Mesenchymal stem cell (in vitro differentiated cells and primary cell): ENCODE measurements around the gene CAMKMT.
A peak's percentile ranks its signal among the peaks of the same experiment; 100 is the strongest.

Experiments
- DNase-seq: peaks from one replicate; pipeline ENCODE4 v3.0.0-alpha.2; 2013
- H2AFZ ChIP-seq: one replicate; pipeline ENCODE4 v1.6.1; 2013; ENCODE audit warnings: low read depth, mild to moderate bottlenecking, control low read depth, inconsistent platforms, low read length, moderate library complexity
- H2AK5ac ChIP-seq: 2 replicates; pipeline ENCODE4 v1.6.1; 2013; ENCODE audit warnings: low read length, moderate library complexity, mild to moderate bottlenecking, inconsistent platforms; ENCODE audit not compliant: severe bottlenecking
- H2BK120ac ChIP-seq: one replicate; pipeline ENCODE4 v1.6.1; 2013; ENCODE audit warnings: low read depth, mild to moderate bottlenecking, inconsistent platforms, low read length, moderate library complexity
- H2BK12ac ChIP-seq, 2 experiments: one replicate each; pipeline ENCODE4 v1.6.1; 2013; ENCODE audit warnings: inconsistent platforms in 2 of 2, low read length in 2 of 2, mild to moderate bottlenecking in 2 of 2, moderate library complexity in 2 of 2, control low read depth in 1 of 2
- H2BK15ac ChIP-seq: one replicate; pipeline ENCODE4 v1.6.1; 2013; ENCODE audit warnings: mild to moderate bottlenecking, low read depth, inconsistent platforms; ENCODE audit not compliant: poor library complexity, severe bottlenecking
- H2BK5ac ChIP-seq: 2 replicates; pipeline ENCODE4 v1.6.1; 2013; ENCODE audit warnings: low read depth, mild to moderate bottlenecking, low read length, control low read depth, inconsistent platforms; ENCODE audit not compliant: poor library complexity, severe bottlenecking
- H3K14ac ChIP-seq, 2 experiments: one replicate each; pipeline ENCODE4 v1.6.1; 2013; ENCODE audit warnings: inconsistent platforms in 2 of 2, low read length in 2 of 2, control low read depth in 1 of 2, mild to moderate bottlenecking in 1 of 2, moderate library complexity in 1 of 2
- H3K18ac ChIP-seq, 2 experiments: one replicate each; pipeline ENCODE4 v1.6.1; 2013; ENCODE audit warnings: inconsistent platforms in 2 of 2, low read length in 2 of 2, control low read depth in 1 of 2, low read depth in 1 of 2, mild to moderate bottlenecking in 1 of 2
- H3K23ac ChIP-seq, 2 experiments: one replicate each; pipeline ENCODE4 v1.6.1; 2013; ENCODE audit warnings: inconsistent platforms in 2 of 2, low read length in 2 of 2, mild to moderate bottlenecking in 2 of 2, moderate library complexity in 2 of 2, control low read depth in 1 of 2
- H3K27ac ChIP-seq: 2 replicates; pipeline ENCODE4 v1.5.1; 2013; ENCODE audit warnings: mild to moderate bottlenecking, moderate library complexity, low read length, control low read depth, inconsistent platforms; ENCODE audit not compliant: poor library complexity, severe bottlenecking
- H3K27me3 ChIP-seq, 2 experiments: 2 replicates each; pipeline versions ENCODE4 v1.6.1 to v1.7.0; 2013; ENCODE audit warnings: low read length in 2 of 2, mild to moderate bottlenecking in 2 of 2, moderate library complexity in 2 of 2, control low read depth in 1 of 2, inconsistent platforms in 1 of 2; ENCODE audit not compliant: control insufficient read depth in 1 of 2, insufficient read depth in 1 of 2
- H3K36me3 ChIP-seq, 2 experiments: 2 replicates each; pipeline versions ENCODE4 v1.6.1 to v1.7.0; 2013; ENCODE audit warnings: low read length in 2 of 2, control low read depth in 1 of 2, inconsistent platforms in 1 of 2, low read depth in 1 of 2, mild to moderate bottlenecking in 1 of 2; ENCODE audit not compliant: insufficient read depth in 2 of 2, control insufficient read depth in 1 of 2
- H3K4ac ChIP-seq, 2 experiments: one replicate each; pipeline ENCODE4 v1.6.1; 2013; ENCODE audit warnings: inconsistent platforms in 2 of 2, low read length in 2 of 2, mild to moderate bottlenecking in 2 of 2, moderate library complexity in 2 of 2, control low read depth in 1 of 2, low read depth in 1 of 2
- H3K4me1 ChIP-seq: 2 replicates; pipeline ENCODE4 v1.6.1; 2013; ENCODE audit warnings: low read depth, low read length, control low read depth; ENCODE audit not compliant: control insufficient read depth, insufficient read depth
- H3K4me2 ChIP-seq: 2 replicates; pipeline ENCODE4 v1.6.1; 2013; ENCODE audit warnings: low read length, mild to moderate bottlenecking, inconsistent platforms; ENCODE audit not compliant: poor library complexity, severe bottlenecking
- H3K4me3 ChIP-seq, 2 experiments: 2 replicates each; pipeline versions ENCODE4 v1.5.1 to v1.7.0; 2013; ENCODE audit warnings: low read length in 2 of 2, mild to moderate bottlenecking in 2 of 2, control low read depth in 1 of 2, low read depth in 1 of 2; ENCODE audit not compliant: insufficient read depth in 1 of 2
- H3K79me1 ChIP-seq: replicated peaks from 2 replicates; pipeline ENCODE4 v1.6.1; 2013; ENCODE audit warnings: mild to moderate bottlenecking, control low read depth, low read length, inconsistent platforms; ENCODE audit not compliant: poor library complexity, severe bottlenecking
- H3K9ac ChIP-seq: 2 replicates; pipeline ENCODE4 v1.7.0; 2013; ENCODE audit warnings: mild to moderate bottlenecking, low read length, moderate library complexity
- H3K9me3 ChIP-seq: 2 replicates; pipeline ENCODE4 v1.7.0; 2013; ENCODE audit warnings: mild to moderate bottlenecking, low read length; ENCODE audit not compliant: control insufficient read depth
- H4K8ac ChIP-seq: one replicate; pipeline ENCODE4 v1.6.1; 2013; ENCODE audit warnings: inconsistent platforms, mild to moderate bottlenecking, low read length, moderate library complexity
- H4K91ac ChIP-seq: one replicate; pipeline ENCODE4 v1.6.1; 2013; ENCODE audit warnings: mild to moderate bottlenecking, low read length, inconsistent platforms
- WGBS: methylation state at CpG from one replicate; pipeline ENCODE4 v1.1.7; 2013; ENCODE audit warnings: mixed read lengths; 5-methylcytosine and 5-hydroxymethylcytosine counted together

CAMKMT gene

DNA sequence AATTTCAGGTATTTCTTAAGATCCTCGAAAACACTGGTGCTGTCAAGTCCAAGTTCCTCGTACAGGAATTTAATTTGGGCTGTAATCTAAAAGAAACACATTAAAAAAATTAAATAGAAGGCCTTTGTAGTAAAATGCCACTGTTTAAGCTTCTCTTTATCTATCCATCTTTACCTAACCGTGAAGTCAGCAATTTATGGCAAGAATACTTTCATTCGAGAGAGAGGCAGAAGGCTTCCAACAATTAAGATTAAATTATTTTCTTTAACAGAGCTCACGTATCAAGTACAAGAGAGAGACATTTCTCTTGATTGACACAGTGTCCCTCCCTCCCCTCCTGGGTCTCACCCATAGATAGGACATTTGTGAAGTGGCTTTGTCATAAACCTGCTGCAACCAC, 40.4 kb upstream of the CAMKMT start:
- H2BK120ac ChIP-seq, result no peak overlapping the region
- peaks cover 9 to 86% of the 10 kb centered on the region in 2 experiments for H3K36me3 ChIP-seq
- no peak overlapping the region for H3K14ac ChIP-seq
- H2BK15ac ChIP-seq, result no peak overlapping the region
- no peak overlapping the region for H3K27ac ChIP-seq
- WGBS, result 98% methylated on average over 4 of the region's 5 CpGs
- no peak overlapping the region for H2AFZ ChIP-seq
- DNase-seq, result no peak
- peaks cover 7% of the 10 kb centered on the region for H3K79me1 ChIP-seq
- no peaks in the 10 kb centered on the region for H3K9me3 ChIP-seq
- H3K27me3 ChIP-seq, result no peaks in the 10 kb centered on the region
- no peak overlapping the region for H4K91ac ChIP-seq
- H2BK12ac ChIP-seq, result no peak overlapping the region
- H2AK5ac ChIP-seq, result no peak overlapping the region
- H3K4me3 ChIP-seq, result no peak overlapping the region
- no peak overlapping the region for H3K4me2 ChIP-seq
- H3K4me1 ChIP-seq, result peaks cover 8% of the 10 kb centered on the region
- no peak overlapping the region for H2BK5ac ChIP-seq
- no peak overlapping the region for H3K18ac ChIP-seq
- H4K8ac ChIP-seq, result no peak overlapping the region
- no peak overlapping the region for H3K23ac ChIP-seq
- no peak overlapping the region for H3K9ac ChIP-seq
- no peak overlapping the region for H3K4ac ChIP-seq

DNA sequence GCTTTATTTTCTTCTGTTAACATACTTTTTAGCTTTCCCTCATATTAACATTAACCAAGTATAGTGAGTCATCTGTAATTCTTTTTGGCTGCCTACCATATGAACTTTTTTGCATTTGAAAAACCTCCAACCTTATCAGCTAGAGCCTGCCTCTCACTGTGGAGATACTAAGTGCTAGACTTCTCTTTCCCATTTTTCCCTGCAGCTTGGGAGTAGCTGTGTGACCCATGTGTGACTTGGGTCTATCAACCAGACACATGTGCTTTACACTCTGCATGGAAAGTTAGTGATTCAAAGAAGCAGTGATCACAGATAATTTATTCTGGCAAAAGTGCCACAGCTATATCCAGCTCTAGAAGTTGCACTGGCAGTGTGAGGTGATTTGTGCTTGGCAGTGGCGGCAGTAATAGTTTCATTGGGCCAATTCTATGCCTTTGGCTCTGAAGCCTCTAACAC, 36.7 kb upstream of the CAMKMT start:
- Histone ChIP-seq H4K91ac (no peak overlapping the region), H2BK12ac (no peak overlapping the region), H2AFZ (no peak overlapping the region), H3K4me2 (no peak overlapping the region), H2BK5ac (no peak overlapping the region), H2BK15ac (no peak overlapping the region), H3K4me3 (no peak overlapping the region), H3K27me3 (no peaks in the 10 kb centered on the region), H3K9me3 (no peaks in the 10 kb centered on the region), H3K4ac (no peak overlapping the region), H2AK5ac (no peak overlapping the region), H3K79me1 (peaks cover 7% of the 10 kb centered on the region), H3K36me3 (peaks cover 6 to 80% of the 10 kb centered on the region in 2 experiments), H3K4me1 (peaks cover 16% of the 10 kb centered on the region), H3K27ac (peak overlapping the region; percentile 85), H3K9ac (peak overlapping the region; percentile 7), H4K8ac (no peak overlapping the region), H3K18ac (no peak overlapping the region), H3K23ac (no peak overlapping the region), H3K14ac (no peak overlapping the region), H2BK120ac (no peak overlapping the region)
- WGBS, result 100% methylated on average over 1 of the region's 1 CpG
- DNase-seq, result peak; percentile 20

DNA sequence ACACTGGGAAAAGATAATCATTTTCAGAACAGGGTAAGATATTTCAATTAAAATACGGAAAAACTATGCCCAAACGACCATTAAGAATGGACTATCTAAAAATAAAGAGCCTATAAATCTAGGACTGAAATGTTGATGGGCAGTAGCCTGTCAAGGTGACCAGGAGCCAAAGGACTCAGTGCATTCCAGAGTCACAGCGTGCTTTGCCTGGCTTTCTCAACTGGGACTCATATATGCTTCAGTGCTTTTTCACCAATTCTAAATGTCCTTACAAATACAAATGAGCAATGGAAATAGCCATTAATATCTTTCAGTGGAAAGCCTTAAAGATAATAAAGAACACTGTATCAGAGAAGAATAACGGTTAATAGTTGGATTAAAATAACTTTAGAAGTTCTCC, 35.9 kb upstream of the CAMKMT start:
- H2AFZ ChIP-seq, result no peak overlapping the region
- peaks cover 16% of the 10 kb centered on the region for H3K4me1 ChIP-seq
- no peak overlapping the region for H3K4me3 ChIP-seq
- whole genome bisulfite sequencing, result 90% methylated on average over 2 of the region's 4 CpGs
- no peak overlapping the region for H3K23ac ChIP-seq
- H4K8ac ChIP-seq, result no peak overlapping the region
- no peak overlapping the region for H3K14ac ChIP-seq
- no peak overlapping the region for H2BK120ac ChIP-seq
- no peaks in the 10 kb centered on the region for H3K9me3 ChIP-seq
- peaks cover 7% of the 10 kb centered on the region for H3K79me1 ChIP-seq
- no peak overlapping the region for H4K91ac ChIP-seq
- H2BK5ac ChIP-seq, result no peak overlapping the region
- no peak for DNase-seq
- no peak overlapping the region for H3K9ac ChIP-seq
- H3K36me3 ChIP-seq, result peaks cover 7 to 80% of the 10 kb centered on the region in 2 experiments
- H2AK5ac ChIP-seq, result no peak overlapping the region
- H2BK12ac ChIP-seq, result no peak overlapping the region
- H3K27me3 ChIP-seq, result no peaks in the 10 kb centered on the region
- no peak overlapping the region for H2BK15ac ChIP-seq
- H3K4ac ChIP-seq, result no peak overlapping the region
- H3K4me2 ChIP-seq, result peak overlapping the region; percentile 22
- H3K18ac ChIP-seq, result no peak overlapping the region
- H3K27ac ChIP-seq, result peak overlapping the region; percentile 77

DNA sequence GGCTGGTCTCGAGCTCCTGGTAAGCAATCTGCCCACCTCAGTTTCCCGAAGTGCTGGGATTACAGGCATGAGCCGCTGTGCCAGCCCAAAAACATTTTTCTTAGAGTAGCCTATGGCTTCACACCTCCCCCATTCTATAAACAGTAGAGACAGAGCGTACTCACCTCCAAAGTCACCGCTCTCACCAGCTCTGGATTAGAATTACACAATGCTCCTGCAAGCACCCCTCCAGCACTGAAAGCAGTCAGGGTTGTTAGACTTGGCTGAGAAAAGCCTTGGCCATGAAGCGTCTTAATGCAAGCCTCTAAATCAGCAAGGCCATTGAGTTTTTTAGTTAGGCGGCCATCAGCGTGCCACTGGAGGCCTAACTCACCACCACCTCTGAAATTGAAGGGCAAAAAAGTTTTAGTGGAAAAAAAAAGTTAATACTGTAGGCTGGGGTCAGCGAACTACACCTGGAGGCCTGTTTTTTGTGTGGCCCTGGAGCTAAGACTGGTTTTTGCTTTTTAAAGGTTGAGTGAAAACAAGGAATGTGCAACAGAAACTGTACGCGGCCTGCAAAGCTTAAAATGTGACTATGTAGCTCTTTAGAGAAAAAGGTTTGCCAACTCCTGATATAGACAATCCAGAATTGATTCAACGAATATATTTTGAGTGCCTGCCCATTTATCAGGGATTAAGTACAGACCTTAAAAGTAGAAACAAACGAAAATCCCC, 35.0 kb upstream of the CAMKMT start:
- no peak overlapping the region for H3K14ac ChIP-seq
- H3K4me1 ChIP-seq, result peaks cover 16% of the 10 kb centered on the region
- peak overlapping the region; percentile 18 for H3K4me2 ChIP-seq
- H3K4ac ChIP-seq, result no peak overlapping the region
- no peak overlapping the region for H2BK5ac ChIP-seq
- 88% methylated on average over 13 of the region's 13 CpGs for WGBS
- peaks cover 11 to 80% of the 10 kb centered on the region in 2 experiments for H3K36me3 ChIP-seq
- H3K27ac ChIP-seq, result peak overlapping the region; percentile 95
- peaks cover 7% of the 10 kb centered on the region for H3K79me1 ChIP-seq
- no peak overlapping the region for H2BK120ac ChIP-seq
- no peaks in the 10 kb centered on the region for H3K27me3 ChIP-seq
- H3K23ac ChIP-seq, result no peak overlapping the region
- no peak overlapping the region for H3K18ac ChIP-seq
- no peak overlapping the region for H2BK12ac ChIP-seq
- no peak overlapping the region for H2BK15ac ChIP-seq
- no peak overlapping the region for H4K8ac ChIP-seq
- no peak overlapping the region for H4K91ac ChIP-seq
- H3K9ac ChIP-seq, result no peak overlapping the region
- H2AFZ ChIP-seq, result no peak overlapping the region
- no peak overlapping the region for H3K4me3 ChIP-seq
- DNase-seq, result no peak
- H2AK5ac ChIP-seq, result peak overlapping the region; percentile 91
- no peaks in the 10 kb centered on the region for H3K9me3 ChIP-seq
